HEK293 (cell line): ENCODE measurements around the gene MYH1.

Experiments
- CTCF ChIA-PET: fragments of 350-600 bp; formaldehyde crosslinking; extraction: SDS; loops from one replicate; lab custom pipeline; 2021; ENCODE audit warnings: antibody characterized with exemption; lab: Yijun Ruan, JAX
- POLR2A ChIA-PET: fragments of 300-600 bp; formaldehyde crosslinking; extraction: SDS; loops from one replicate; lab custom pipeline; 2020; ENCODE audit warnings: antibody characterized with exemption, inconsistent platforms; lab: Yijun Ruan, JAX
- H3K27ac ChIP-seq: fragments of 200-500 bp; sonication (Bioruptor generic); 2 replicates; pipeline ENCODE4 v1.5.1; 2014; ENCODE audit warnings: low read depth, low read length, control low read depth, inconsistent platforms; ENCODE audit errors: extremely low read depth
- H3K36me3 ChIP-seq, 2 experiments: fragments of 200-500 bp in 1 of 2; sonication (Bioruptor generic) in 1 of 2; 1 replicate in 1 of 2; 2 replicates in 1 of 2; pipeline ENCODE4 v1.5.1; 2014 to 2017; ENCODE audit warnings: inconsistent platforms in 2 of 2, low read length in 2 of 2; ENCODE audit not compliant: control insufficient read depth in 2 of 2, insufficient read depth in 1 of 2
- H3K4me1 ChIP-seq: fragments of 200-500 bp; sonication (Bioruptor generic); 2 replicates; pipeline ENCODE4 v1.5.1; 2014; ENCODE audit warnings: mild to moderate bottlenecking, low read length, inconsistent platforms; ENCODE audit not compliant: control insufficient read depth, insufficient read depth
- H3K4me3 ChIP-seq: 2 replicates; pipeline ENCODE4 v1.5.1; 2011; ENCODE audit warnings: low read depth, mild to moderate bottlenecking, control low read depth, low read length, moderate library complexity
- H3K9me3 ChIP-seq: fragments of 200-500 bp; sonication (Bioruptor generic); 2 replicates; pipeline ENCODE4 v1.5.1; 2014; ENCODE audit warnings: low read depth, low read length, inconsistent platforms; ENCODE audit not compliant: control insufficient read depth, insufficient read depth
- HOXA7 ChIP-seq: sonication (generic); formaldehyde crosslinking; IDR thresholded peaks from 2 replicates; pipeline ENCODE4 v1.8.1; 2022; ENCODE audit warnings: missing genetic modification reagents, borderline replicate concordance
- KLF10 ChIP-seq: fragments of 450-650 bp; IDR thresholded peaks from 2 replicates; pipeline ENCODE4 v1.5.1; 2018; ENCODE audit warnings: missing biosample characterization, mild to moderate bottlenecking, missing genetic modification characterization
- OSR2 ChIP-seq: fragments of 450-650 bp; formaldehyde crosslinking; IDR thresholded peaks from 2 replicates; pipeline ENCODE4 v1.5.1; 2016; ENCODE audit warnings: missing biosample characterization, missing genetic modification characterization
- RBAK ChIP-seq: fragments of 450-650 bp; formaldehyde crosslinking; IDR thresholded peaks from 2 replicates; pipeline ENCODE4 v1.5.1; 2016; ENCODE audit warnings: missing biosample characterization, missing genetic modification characterization
- SCRT1 ChIP-seq: fragments of 450-650 bp; formaldehyde crosslinking; IDR thresholded peaks from 2 replicates; pipeline ENCODE4 v1.5.1; 2016; ENCODE audit warnings: missing biosample characterization, missing genetic modification characterization, borderline replicate concordance
- SP3 ChIP-seq: fragments of 450-650 bp; formaldehyde crosslinking; IDR thresholded peaks from 2 replicates; pipeline ENCODE4 v1.5.1; 2016; ENCODE audit warnings: missing biosample characterization, missing genetic modification characterization
- ZFP41 ChIP-seq: fragments of 450-650 bp; formaldehyde crosslinking; IDR thresholded peaks from 2 replicates; pipeline ENCODE4 v1.5.1; 2016; ENCODE audit warnings: missing biosample characterization, missing genetic modification characterization, borderline replicate concordance
- ZFP69B ChIP-seq: fragments of 450-650 bp; formaldehyde crosslinking; IDR thresholded peaks from 2 replicates; pipeline ENCODE4 v1.5.1; 2016; ENCODE audit warnings: missing biosample characterization, missing genetic modification characterization
- ZNF10 ChIP-seq: fragments of 450-650 bp; formaldehyde crosslinking; IDR thresholded peaks from 2 replicates; pipeline ENCODE4 v1.5.1; 2017; ENCODE audit warnings: missing biosample characterization, missing genetic modification characterization
- ZNF133 ChIP-seq: fragments of 450-650 bp; formaldehyde crosslinking; IDR thresholded peaks from 2 replicates; pipeline ENCODE4 v1.5.1; 2016; ENCODE audit warnings: missing biosample characterization, missing genetic modification characterization
- ZNF138 ChIP-seq: fragments of 450-650 bp; formaldehyde crosslinking; IDR thresholded peaks from 2 replicates; pipeline ENCODE4 v1.5.1; 2016; ENCODE audit warnings: missing biosample characterization, missing genetic modification characterization, borderline replicate concordance
- ZNF146 ChIP-seq: fragments of 450-650 bp; formaldehyde crosslinking; IDR thresholded peaks from 2 replicates; pipeline ENCODE4 v1.5.1; 2016; ENCODE audit warnings: missing biosample characterization, missing genetic modification characterization
- ZNF391 ChIP-seq: fragments of 450-650 bp; formaldehyde crosslinking; IDR thresholded peaks from 2 replicates; pipeline ENCODE4 v1.5.1; 2016; ENCODE audit warnings: low read depth, missing biosample characterization, missing genetic modification characterization, borderline replicate concordance
- ZNF423 ChIP-seq: fragments of 450-650 bp; formaldehyde crosslinking; IDR thresholded peaks from 2 replicates; pipeline ENCODE4 v1.5.1; 2016; ENCODE audit warnings: missing biosample characterization, missing genetic modification characterization
- ZNF426 ChIP-seq: fragments of 450-650 bp; formaldehyde crosslinking; IDR thresholded peaks from 2 replicates; pipeline ENCODE4 v1.5.1; 2017; ENCODE audit warnings: missing biosample characterization, missing genetic modification characterization, mild to moderate bottlenecking, inconsistent platforms, moderate library complexity
- ZNF529 ChIP-seq: fragments of 450-650 bp; formaldehyde crosslinking; IDR thresholded peaks from 2 replicates; pipeline ENCODE4 v1.5.1; 2017; ENCODE audit warnings: missing genetic modification characterization, missing biosample characterization; ENCODE audit not compliant: insufficient replicate concordance
- ZNF623 ChIP-seq: fragments of 450-650 bp; formaldehyde crosslinking; IDR thresholded peaks from 2 replicates; pipeline ENCODE4 v1.5.1; 2016; ENCODE audit warnings: missing biosample characterization, missing genetic modification characterization
- ZNF626 ChIP-seq: fragments of 450-650 bp; sonication (Bioruptor Pico); formaldehyde crosslinking; IDR thresholded peaks from 2 replicates; pipeline ENCODE4 v1.5.1; 2018; ENCODE audit warnings: missing biosample characterization, missing genetic modification characterization, inconsistent platforms
- ZNF747 ChIP-seq: fragments of 450-650 bp; formaldehyde crosslinking; IDR thresholded peaks from 2 replicates; pipeline ENCODE4 v1.5.1; 2016; ENCODE audit warnings: missing biosample characterization, missing genetic modification characterization
- ZXDB ChIP-seq: fragments of 450-650 bp; formaldehyde crosslinking; IDR thresholded peaks from 2 replicates; pipeline ENCODE4 v1.5.1; 2016; ENCODE audit warnings: missing biosample characterization, missing genetic modification characterization
- TF ChIP-seq, protein P1 (sequence below): fragments of 450-650 bp; formaldehyde crosslinking; IDR thresholded peaks from 2 replicates; pipeline ENCODE4 v1.5.1; 2016; ENCODE audit warnings: missing biosample characterization, missing genetic modification characterization
- TF ChIP-seq, protein P2 (sequence below): fragments of 450-650 bp; formaldehyde crosslinking; IDR thresholded peaks from 2 replicates; pipeline ENCODE4 v1.5.1; 2016; ENCODE audit warnings: missing biosample characterization, missing genetic modification characterization
- TF ChIP-seq, protein P3 (sequence below): fragments of 450-650 bp; formaldehyde crosslinking; IDR thresholded peaks from 2 replicates; pipeline ENCODE4 v1.5.1; 2016; ENCODE audit warnings: missing biosample characterization, missing genetic modification characterization
- TF ChIP-seq, protein P4 (sequence below): fragments of 450-650 bp; formaldehyde crosslinking; IDR thresholded peaks from 2 replicates; pipeline ENCODE4 v1.5.1; 2016; ENCODE audit warnings: missing biosample characterization, missing genetic modification characterization

MYH1 gene

DNA sequence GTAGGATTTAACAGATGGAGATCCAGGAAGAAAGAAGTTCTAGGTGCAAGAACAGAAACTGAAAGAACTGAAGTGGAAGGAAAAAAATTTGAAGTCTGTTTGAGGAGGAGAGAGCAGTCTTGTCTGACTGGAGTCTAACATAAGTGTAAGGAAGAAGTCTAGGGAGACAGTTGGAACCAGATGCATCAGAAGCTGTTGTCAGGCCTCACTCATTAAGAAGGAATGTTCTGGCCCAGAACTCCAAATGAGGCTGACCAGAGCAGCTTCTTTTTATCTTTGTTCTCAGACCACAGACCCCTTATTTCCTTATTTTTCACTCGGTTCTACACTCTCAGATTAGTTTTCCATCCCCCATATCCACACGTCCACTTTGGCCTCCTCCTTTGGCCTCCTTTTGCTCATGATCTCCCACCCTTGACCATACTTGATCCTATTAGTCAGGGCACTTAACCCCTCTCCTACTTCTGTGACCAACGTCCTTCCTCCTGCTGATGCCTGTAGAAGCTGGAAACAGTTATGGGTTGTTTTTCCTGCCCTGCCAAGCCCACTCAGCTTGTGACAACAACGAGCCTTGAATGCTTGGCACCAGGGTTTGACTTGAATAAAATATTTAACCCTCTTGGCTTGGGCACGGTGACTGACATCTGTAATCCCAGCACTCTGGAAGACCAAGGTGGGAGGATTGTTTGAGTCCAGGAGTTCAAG is 38.1 kb upstream of the MYH1 start:
- no peak overlapping the region for H3K4me3 ChIP-seq
- 0 out of 2 replicates have a peak, but pooled peaks cover 2% of the 10 kb centered on the region for H3K4me1 ChIP-seq
- TF ChIP-seq ZFP69B (tag by site-specific recombination) = no peak
- no peak for TF ChIP-seq OSR2
- TF ChIP-seq ZXDB = no peak
- no peak for TF ChIP-seq ZFP41
- TF ChIP-seq, protein P1, sequence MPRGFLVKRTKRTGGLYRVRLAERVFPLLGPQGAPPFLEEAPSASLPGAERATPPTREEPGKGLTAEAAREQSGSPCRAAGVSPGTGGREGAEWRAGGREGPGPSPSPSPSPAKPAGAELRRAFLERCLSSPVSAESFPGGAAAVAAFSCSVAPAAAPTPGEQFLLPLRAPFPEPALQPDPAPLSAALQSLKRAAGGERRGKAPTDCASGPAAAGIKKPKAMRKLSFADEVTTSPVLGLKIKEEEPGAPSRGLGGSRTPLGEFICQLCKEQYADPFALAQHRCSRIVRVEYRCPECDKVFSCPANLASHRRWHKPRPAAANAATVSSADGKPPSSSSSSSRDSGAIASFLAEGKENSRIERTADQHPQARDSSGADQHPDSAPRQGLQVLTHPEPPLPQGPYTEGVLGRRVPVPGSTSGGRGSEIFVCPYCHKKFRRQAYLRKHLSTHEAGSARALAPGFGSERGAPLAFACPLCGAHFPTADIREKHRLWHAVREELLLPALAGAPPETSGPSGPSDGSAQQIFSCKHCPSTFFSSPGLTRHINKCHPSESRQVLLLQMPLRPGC (tag by site-specific recombination) = no peak
- no peak for TF ChIP-seq ZNF133 (tag by site-specific recombination)
- TF ChIP-seq, protein P2, sequence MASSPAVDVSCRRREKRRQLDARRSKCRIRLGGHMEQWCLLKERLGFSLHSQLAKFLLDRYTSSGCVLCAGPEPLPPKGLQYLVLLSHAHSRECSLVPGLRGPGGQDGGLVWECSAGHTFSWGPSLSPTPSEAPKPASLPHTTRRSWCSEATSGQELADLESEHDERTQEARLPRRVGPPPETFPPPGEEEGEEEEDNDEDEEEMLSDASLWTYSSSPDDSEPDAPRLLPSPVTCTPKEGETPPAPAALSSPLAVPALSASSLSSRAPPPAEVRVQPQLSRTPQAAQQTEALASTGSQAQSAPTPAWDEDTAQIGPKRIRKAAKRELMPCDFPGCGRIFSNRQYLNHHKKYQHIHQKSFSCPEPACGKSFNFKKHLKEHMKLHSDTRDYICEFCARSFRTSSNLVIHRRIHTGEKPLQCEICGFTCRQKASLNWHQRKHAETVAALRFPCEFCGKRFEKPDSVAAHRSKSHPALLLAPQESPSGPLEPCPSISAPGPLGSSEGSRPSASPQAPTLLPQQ (tag by site-specific recombination) = no peak
- no peak for TF ChIP-seq ZNF747 (tag by site-specific recombination)
- CTCF ChIA-PET = interaction anchor here (0.8 kb wide), 1 partner anchor 14 kb away, joined by 3 read pairs; no protein-coding TSS in a partner anchor
- no peak overlapping the region for H3K27ac ChIP-seq
- H3K9me3 ChIP-seq = no peaks in the 10 kb centered on the region
- H3K36me3 ChIP-seq = no peaks in the 10 kb centered on the region
- POLR2A ChIA-PET = no interaction called here

DNA sequence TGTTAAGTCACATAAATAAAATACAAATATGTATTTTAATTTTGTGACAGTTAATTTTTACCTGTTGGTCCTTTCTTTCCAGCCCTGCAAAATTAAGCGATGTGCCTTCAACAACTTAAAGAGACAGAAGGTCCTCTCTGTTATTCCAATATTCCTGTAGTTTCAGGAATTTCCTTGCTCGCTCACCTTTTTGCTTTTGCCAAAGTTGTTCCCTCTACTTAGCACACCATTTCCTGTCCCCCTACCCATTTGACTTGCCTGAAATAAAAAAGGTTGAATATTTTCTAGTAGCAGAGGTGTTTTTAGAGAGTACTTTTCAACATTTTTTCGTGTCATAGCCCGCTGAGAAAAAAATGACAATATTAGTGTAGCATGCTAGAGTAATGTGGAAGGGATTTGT is 31.7 kb upstream of the MYH1 start:
- no peak for TF ChIP-seq ZNF529 (tag by site-specific recombination)
- no peak for TF ChIP-seq SP3 (tag by site-specific recombination)
- TF ChIP-seq ZNF626 = no peak
- TF ChIP-seq, protein P3, sequence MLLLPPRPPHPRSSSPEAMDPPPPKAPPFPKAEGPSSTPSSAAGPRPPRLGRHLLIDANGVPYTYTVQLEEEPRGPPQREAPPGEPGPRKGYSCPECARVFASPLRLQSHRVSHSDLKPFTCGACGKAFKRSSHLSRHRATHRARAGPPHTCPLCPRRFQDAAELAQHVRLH (tag by site-specific recombination) = no peak
- TF ChIP-seq HOXA7 (CRISPR knock-in tag) = no peak
- TF ChIP-seq ZNF10 (tag by site-specific recombination) = no peak
- no peak for TF ChIP-seq RBAK (tag by site-specific recombination)
- TF ChIP-seq, all 188 proteins: peak for 0
- no peak overlapping the region for H3K4me3 ChIP-seq
- ChIA-PET CTCF (interaction anchor here (0.9 to 1.1 kb wide), 2 partner anchors 12 to 34 kb away, joined by 3 read pairs; no protein-coding TSS in a partner anchor), POLR2A (no interaction called here)
- H3K36me3 ChIP-seq = no peaks in the 10 kb centered on the region
- no peak overlapping the region for H3K27ac ChIP-seq
- no peaks in the 10 kb centered on the region for H3K9me3 ChIP-seq
- H3K4me1 ChIP-seq = no peaks in the 10 kb centered on the region

DNA sequence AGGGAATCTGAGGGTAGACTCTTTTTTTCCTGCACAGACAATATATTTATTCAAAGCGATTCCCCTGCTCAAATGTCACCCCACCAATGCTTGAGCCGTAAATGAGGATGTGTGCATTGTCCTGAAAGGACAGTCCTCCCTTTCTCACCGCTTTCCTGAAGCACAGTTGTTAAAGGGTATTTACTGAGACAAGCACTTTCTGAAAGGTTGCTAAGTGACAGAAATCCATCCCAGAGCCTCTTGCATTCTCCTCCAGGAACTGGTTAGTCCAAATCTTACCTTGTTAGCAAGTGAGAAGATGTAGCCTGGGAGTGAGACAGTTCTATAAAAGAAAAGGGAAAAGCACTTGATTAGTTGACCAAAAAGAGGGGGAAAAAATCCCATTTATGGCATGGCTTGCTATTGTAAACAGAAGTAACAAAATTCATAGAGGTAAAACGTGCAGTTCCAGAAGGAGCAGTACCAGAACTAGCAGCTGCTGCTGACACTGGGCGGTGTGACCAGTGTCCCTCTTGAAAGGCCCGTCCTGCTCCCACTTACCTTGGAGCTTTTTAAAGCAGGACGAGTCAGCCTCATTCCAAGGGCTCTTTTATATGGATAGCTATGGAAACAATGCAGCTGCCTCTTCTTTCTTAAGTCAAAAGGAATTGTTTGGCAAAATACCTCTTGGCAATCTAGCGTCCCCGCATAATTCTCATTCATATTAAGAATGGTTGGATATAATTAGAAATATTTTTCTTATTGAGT is 30.9 kb upstream of the MYH1 start, which contains the start of gene MYH2:
Gene MYH2 (minus strand): TSS at position 563 of the 747 bp plus-strand sequence. CDS start 1,738 bp downstream, outside the sequence.
- POLR2A ChIA-PET = no interaction called here
- CTCF ChIA-PET = interaction anchor here (0.9 kb wide), 1 partner anchor 35 kb away, joined by 3 read pairs; no protein-coding TSS in a partner anchor
- H3K4me1 ChIP-seq = no peaks in the 10 kb centered on the region
- no peak within 1 kb of the TSS for H3K4me3 ChIP-seq
- H3K36me3 ChIP-seq = no peaks in the 10 kb centered on the region
- no peaks in the 10 kb centered on the region for H3K9me3 ChIP-seq
- H3K27ac ChIP-seq = no peak within 1 kb of the TSS
- TF ChIP-seq ZNF133 (tag by site-specific recombination) (no peak), ZNF146 (tag by site-specific recombination) (no peak), SCRT1 (tag by site-specific recombination) (no peak), ZNF426 (tag by site-specific recombination) (no peak), ZNF391 (no peak), ZNF623 (tag by site-specific recombination) (no peak), KLF10 (tag by site-specific recombination) (no peak), ZNF138 (tag by site-specific recombination) (no peak), ZNF423 (tag by site-specific recombination) (no peak)
- TF ChIP-seq, protein P4, sequence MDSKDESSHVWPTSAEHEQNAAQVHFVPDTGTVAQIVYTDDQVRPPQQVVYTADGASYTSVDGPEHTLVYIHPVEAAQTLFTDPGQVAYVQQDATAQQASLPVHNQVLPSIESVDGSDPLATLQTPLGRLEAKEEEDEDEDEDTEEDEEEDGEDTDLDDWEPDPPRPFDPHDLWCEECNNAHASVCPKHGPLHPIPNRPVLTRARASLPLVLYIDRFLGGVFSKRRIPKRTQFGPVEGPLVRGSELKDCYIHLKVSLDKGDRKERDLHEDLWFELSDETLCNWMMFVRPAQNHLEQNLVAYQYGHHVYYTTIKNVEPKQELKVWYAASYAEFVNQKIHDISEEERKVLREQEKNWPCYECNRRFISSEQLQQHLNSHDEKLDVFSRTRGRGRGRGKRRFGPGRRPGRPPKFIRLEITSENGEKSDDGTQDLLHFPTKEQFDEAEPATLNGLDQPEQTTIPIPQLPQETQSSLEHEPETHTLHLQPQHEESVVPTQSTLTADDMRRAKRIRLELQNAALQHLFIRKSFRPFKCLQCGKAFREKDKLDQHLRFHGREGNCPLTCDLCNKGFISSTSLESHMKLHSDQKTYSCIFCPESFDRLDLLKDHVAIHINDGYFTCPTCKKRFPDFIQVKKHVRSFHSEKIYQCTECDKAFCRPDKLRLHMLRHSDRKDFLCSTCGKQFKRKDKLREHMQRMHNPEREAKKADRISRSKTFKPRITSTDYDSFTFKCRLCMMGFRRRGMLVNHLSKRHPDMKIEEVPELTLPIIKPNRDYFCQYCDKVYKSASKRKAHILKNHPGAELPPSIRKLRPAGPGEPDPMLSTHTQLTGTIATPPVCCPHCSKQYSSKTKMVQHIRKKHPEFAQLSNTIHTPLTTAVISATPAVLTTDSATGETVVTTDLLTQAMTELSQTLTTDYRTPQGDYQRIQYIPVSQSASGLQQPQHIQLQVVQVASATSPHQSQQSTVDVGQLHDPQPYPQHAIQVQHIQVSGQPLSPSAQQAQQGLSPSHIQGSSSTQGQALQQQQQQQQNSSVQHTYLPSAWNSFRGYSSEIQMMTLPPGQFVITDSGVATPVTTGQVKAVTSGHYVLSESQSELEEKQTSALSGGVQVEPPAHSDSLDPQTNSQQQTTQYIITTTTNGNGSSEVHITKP (tag by site-specific recombination) = no peak
